Measurements from ENCODE around the gene HUS1B. TPM values are rescaled to one million over a fixed set of nuclear protein-coding genes. Genes with fewer than 3 reads are reported as not detected.

HUS1B gene
- total RNA-seq, 1 donor, result 4.5 TPM

GRCh38 chr6:659716-660581 is 3.0 kb upstream of the HUS1B start:
- no peak overlapping the region for H3K4me3 ChIP-seq (ENCODE audit: low read length)

GRCh38 chr6:658244-658643 is 1.3 kb upstream of the HUS1B start:
- H3K4me3 ChIP-seq (ENCODE audit: low read length), result no peak overlapping the region
- no peaks in the 10 kb centered on the region for H3K27me3 ChIP-seq (ENCODE audit: insufficient read depth, low read length)
- no peaks in the 10 kb centered on the region for H3K9me3 ChIP-seq (ENCODE audit: low read depth, low read length)
- peaks cover 10% of the 10 kb centered on the region for H3K4me1 ChIP-seq (ENCODE audit: insufficient read depth, low read length)

More at GRCh38 chr6:659716-660581, 3.0 kb upstream of the HUS1B start:
- no peaks in the 10 kb centered on the region for H3K27me3 ChIP-seq (ENCODE audit: insufficient read depth, low read length)
- H3K4me1 ChIP-seq (ENCODE audit: insufficient read depth, low read length), result peaks cover 10% of the 10 kb centered on the region
- no peaks in the 10 kb centered on the region for H3K9me3 ChIP-seq (ENCODE audit: low read depth, low read length)

GRCh38 chr6:657743-658142 is 843 bp upstream of the HUS1B start:
- H3K4me1 ChIP-seq (ENCODE audit: insufficient read depth, low read length), result peaks cover 8% of the 10 kb centered on the region
- no peak overlapping the region for H3K4me3 ChIP-seq (ENCODE audit: low read length)
- no peaks in the 10 kb centered on the region for H3K9me3 ChIP-seq (ENCODE audit: low read depth, low read length)
- no peaks in the 10 kb centered on the region for H3K27me3 ChIP-seq (ENCODE audit: insufficient read depth, low read length)

DNA sequence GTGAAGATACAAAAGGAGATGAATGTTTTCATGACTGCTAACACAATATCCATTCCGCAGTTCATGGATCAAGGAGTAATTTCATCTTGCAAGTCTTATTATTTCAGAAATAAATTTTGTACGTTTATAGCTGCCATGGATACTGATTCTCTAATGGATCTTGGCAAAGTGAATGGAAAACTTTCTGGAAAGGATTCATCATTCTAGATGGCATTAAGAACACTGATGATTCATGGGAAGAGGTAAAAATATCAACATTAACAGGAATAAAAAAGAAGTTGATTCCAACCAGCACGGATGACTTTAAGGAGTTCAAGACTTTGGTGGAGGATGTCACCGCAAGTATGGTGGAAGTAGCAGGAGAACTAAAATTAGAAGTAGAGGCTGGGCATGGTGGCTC is 2.8 kb downstream of the HUS1B start:
- Histone ChIP-seq H3K9me3 (ENCODE audit: low read depth, low read length) (no peaks in the 10 kb centered on the region), H3K4me3 (ENCODE audit: low read length) (no peak overlapping the region), H3K27me3 (ENCODE audit: insufficient read depth, low read length) (no peaks in the 10 kb centered on the region), H3K4me1 (ENCODE audit: insufficient read depth, low read length) (no peaks in the 10 kb centered on the region)

GRCh38 chr6:652865-653264 is 4.0 kb downstream of the HUS1B start:
- Histone ChIP-seq H3K27me3 (ENCODE audit: insufficient read depth, low read length) (no peaks in the 10 kb centered on the region), H3K9me3 (ENCODE audit: low read depth, low read length) (no peaks in the 10 kb centered on the region), H3K4me1 (ENCODE audit: insufficient read depth, low read length) (no peaks in the 10 kb centered on the region), H3K4me3 (ENCODE audit: low read length) (no peak overlapping the region)

DNA sequence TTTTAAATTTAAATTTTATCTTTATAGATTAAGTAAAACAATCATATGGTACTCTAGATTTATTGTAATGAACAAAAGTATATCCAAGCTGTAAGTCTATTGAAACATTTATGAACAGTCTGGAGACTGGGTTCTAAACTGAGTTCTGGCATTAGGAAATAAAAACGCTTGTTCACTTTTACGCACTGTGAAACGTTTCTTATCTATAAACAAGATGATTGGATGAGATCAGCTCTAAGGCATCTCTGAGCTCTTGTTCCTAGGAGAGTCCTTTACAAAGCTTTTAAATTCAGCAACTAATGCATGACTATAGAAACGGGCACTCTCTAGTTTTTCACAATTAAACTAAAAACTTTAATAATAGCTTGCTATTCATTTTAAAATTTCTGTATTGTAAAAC is 6.8 kb downstream of the HUS1B start:
- H3K9me3 ChIP-seq (ENCODE audit: low read depth, low read length), result no peaks in the 10 kb centered on the region

DNA sequence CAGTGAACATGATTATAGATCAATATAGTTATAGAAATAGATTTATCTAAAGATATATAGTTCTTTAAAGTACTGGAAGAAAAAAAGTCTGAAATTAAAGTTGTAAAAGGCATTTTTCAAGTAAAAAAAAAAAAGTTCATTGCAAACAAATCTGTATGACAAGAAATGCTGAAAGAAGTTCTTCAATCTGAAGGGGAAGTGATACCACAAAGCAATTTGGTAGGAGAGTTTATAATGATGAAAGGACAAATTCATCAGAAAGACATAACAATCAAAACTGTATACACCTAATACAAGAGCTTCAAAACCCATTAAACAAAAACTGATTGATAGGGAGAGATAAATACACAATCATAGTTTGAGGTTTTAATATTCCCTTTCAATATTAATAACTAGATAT is 14.1 kb downstream of the HUS1B start:
- Histone ChIP-seq H3K9me3 (ENCODE audit: low read depth, low read length) (no peaks in the 10 kb centered on the region), H3K4me3 (ENCODE audit: low read length) (no peak overlapping the region), H3K27me3 (ENCODE audit: insufficient read depth, low read length) (no peaks in the 10 kb centered on the region), H3K4me1 (ENCODE audit: insufficient read depth, low read length) (no peaks in the 10 kb centered on the region)

More for the DNA sequence above, 6.8 kb downstream of the HUS1B start:
- H3K27me3 ChIP-seq (ENCODE audit: insufficient read depth, low read length), result no peaks in the 10 kb centered on the region
- no peaks in the 10 kb centered on the region for H3K4me1 ChIP-seq (ENCODE audit: insufficient read depth, low read length)
- no peak overlapping the region for H3K4me3 ChIP-seq (ENCODE audit: low read length)

GRCh38 chr6:641225-641985 is 15.5 kb downstream of the HUS1B start:
- H3K9me3 ChIP-seq (ENCODE audit: low read depth, low read length), result no peaks in the 10 kb centered on the region
- H3K27me3 ChIP-seq (ENCODE audit: insufficient read depth, low read length), result no peaks in the 10 kb centered on the region
- no peak overlapping the region for H3K4me3 ChIP-seq (ENCODE audit: low read length)
- no peaks in the 10 kb centered on the region for H3K4me1 ChIP-seq (ENCODE audit: insufficient read depth, low read length)

DNA sequence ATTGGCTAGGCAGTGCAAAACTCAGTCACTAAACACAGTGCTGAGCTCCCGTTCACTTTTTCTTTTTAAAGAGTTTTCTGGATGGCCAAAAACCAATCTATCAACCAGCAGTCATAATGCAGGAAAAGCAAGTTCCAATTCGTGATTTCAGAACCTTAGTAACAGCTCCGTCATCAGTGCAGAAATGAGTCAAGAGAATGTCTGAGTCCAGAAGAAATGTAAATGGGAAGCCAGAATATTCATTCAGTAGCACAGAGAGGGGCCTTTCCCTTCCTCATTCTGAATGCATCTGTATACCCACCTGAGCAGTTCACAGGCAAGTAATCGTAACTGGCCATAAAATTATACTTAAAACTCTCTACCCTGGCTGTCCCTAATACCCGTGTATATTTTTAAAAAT is 20.4 kb downstream of the HUS1B start:
- Histone ChIP-seq H3K9me3 (ENCODE audit: low read depth, low read length) (no peaks in the 10 kb centered on the region), H3K4me1 (ENCODE audit: insufficient read depth, low read length) (no peaks in the 10 kb centered on the region), H3K4me3 (ENCODE audit: low read length) (no peak overlapping the region), H3K27me3 (ENCODE audit: insufficient read depth, low read length) (no peaks in the 10 kb centered on the region)

- no peaks in the 10 kb centered on the region for H3K9me3 ChIP-seq (ENCODE audit: low read depth, low read length)
- no peaks in the 10 kb centered on the region for H3K4me1 ChIP-seq (ENCODE audit: insufficient read depth, low read length)
- H3K4me3 ChIP-seq (ENCODE audit: low read length), result no peak overlapping the region
- H3K27me3 ChIP-seq (ENCODE audit: insufficient read depth, low read length), result no peaks in the 10 kb centered on the region
Observed at GRCh38 chr6:635233-635632, 21.7 kb downstream of the HUS1B start.

DNA sequence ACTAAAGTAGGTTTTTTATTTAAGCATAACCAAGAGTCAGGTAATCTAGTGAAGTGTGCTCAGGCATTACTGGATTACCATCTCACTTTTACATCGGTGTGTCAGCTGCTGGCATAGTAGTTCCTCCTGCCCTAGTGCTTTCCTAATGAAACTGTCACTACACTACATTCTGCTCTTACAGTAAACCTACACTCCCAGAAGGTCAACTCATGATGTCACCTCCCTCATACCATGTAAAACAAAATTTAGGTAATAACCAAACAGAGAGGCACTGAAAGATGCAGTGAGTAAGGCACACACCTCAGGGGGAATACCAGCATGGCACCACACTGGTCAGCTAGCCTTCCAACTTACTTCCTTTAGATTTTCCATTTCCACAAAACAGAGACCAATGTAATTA is 23.3 kb downstream of the HUS1B start:
- H3K9me3 ChIP-seq (ENCODE audit: low read depth, low read length), result no peaks in the 10 kb centered on the region
- peaks cover under 1% of the 10 kb centered on the region for H3K4me1 ChIP-seq (ENCODE audit: insufficient read depth, low read length)
- H3K4me3 ChIP-seq (ENCODE audit: low read length), result no peak overlapping the region
- no peaks in the 10 kb centered on the region for H3K27me3 ChIP-seq (ENCODE audit: insufficient read depth, low read length)

GRCh38 chr6:628766-629165 is 28.1 kb downstream of the HUS1B start:
- Histone ChIP-seq H3K4me1 (ENCODE audit: insufficient read depth, low read length) (peaks cover 3% of the 10 kb centered on the region), H3K4me3 (ENCODE audit: low read length) (no peak overlapping the region), H3K9me3 (ENCODE audit: low read depth, low read length) (no peaks in the 10 kb centered on the region), H3K27me3 (ENCODE audit: insufficient read depth, low read length) (no peaks in the 10 kb centered on the region)

DNA sequence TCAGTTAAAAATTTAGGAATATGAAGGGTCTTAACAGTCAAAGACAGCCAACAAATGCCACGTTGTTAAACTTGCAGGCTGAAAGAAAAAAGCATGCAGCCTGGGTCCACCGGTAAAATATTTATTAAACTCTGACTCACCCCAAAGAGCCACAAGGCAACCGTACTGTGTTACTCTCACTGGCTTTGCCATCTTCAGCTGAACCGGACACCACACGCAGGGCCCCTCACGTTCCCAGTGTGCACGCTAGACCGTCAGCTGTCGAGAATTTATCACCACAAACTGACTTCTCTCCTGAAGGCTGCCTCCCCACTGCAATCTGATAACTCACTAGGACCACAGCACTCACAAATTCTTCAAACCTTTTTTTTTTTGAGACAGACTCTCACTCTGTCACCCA is 30.7 kb downstream of the HUS1B start:
- Histone ChIP-seq H3K27me3 (ENCODE audit: insufficient read depth, low read length) (no peaks in the 10 kb centered on the region), H3K4me1 (ENCODE audit: insufficient read depth, low read length) (peaks cover 3% of the 10 kb centered on the region), H3K9me3 (ENCODE audit: low read depth, low read length) (no peaks in the 10 kb centered on the region), H3K4me3 (ENCODE audit: low read length) (no peak overlapping the region)

GRCh38 chr6:624979-625378 is 31.9 kb downstream of the HUS1B start:
- Histone ChIP-seq H3K9me3 (ENCODE audit: low read depth, low read length) (no peaks in the 10 kb centered on the region), H3K27me3 (ENCODE audit: insufficient read depth, low read length) (no peaks in the 10 kb centered on the region), H3K4me1 (ENCODE audit: insufficient read depth, low read length) (peaks cover 3% of the 10 kb centered on the region), H3K4me3 (ENCODE audit: low read length) (no peak overlapping the region)

DNA sequence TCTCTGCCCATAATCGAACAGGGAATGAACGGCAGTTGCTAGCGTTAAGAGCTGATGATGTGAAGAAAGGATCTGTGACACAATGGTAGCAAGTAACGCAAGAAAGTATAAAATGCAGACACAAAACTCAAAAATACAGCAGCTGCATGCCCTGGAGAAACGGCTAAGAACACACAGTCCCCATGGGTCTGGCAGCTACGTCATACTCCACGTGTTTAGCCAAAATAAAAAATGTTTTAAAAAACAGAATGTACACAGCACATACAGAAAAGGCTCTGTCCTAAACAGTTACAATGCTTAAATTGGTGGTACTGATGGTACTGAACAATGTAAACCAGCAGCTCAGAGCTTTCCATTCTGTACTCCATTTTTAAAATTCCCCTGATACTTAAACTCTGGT is 34.4 kb downstream of the HUS1B start:
- Histone ChIP-seq H3K4me1 (ENCODE audit: insufficient read depth, low read length) (no peaks in the 10 kb centered on the region), H3K4me3 (ENCODE audit: low read length) (no peak overlapping the region), H3K9me3 (ENCODE audit: low read depth, low read length) (no peaks in the 10 kb centered on the region), H3K27me3 (ENCODE audit: insufficient read depth, low read length) (no peaks in the 10 kb centered on the region)
